ENCODE data around the gene DDIT3.
"Not testable (repeated sequence)": the region's sequence is repeated elsewhere in the genome, so short reads cannot be mapped to it uniquely, and the experiment has no call there.

The DDIT3 gene

GRCh38 chr12:57514720-57515407 lies 5.5 kb downstream of the DDIT3 start:
- no peak for DNase-seq (ENCODE audit: low read depth, low spot score)
- H3K9ac ChIP-seq (ENCODE audit: insufficient read length), result no peak overlapping the region
- TF ChIP-seq POLR2AphosphoS5 (IDR thresholded peaks at IDR 0.05; ENCODE audit: borderline replicate concordance, low read depth, low read length) (no peak), FOXP2 (optimal IDR thresholded peaks at IDR 0.05; ENCODE audit: control extremely low read depth, extremely low read length, insufficient read depth) (no peak), EZH2 (IDR thresholded peaks at IDR 0.05) (no peak)
- peak overlapping the region; percentile 93 for H3K27ac ChIP-seq
- H3K4me3 ChIP-seq, result no peak overlapping the region
- H3K36me3 ChIP-seq (ENCODE audit: insufficient read depth, low read length), result peaks cover 99% of the 10 kb centered on the region
- no peaks in the 10 kb centered on the region for H3K9me3 ChIP-seq (ENCODE audit: low read depth, low read length)

DNA sequence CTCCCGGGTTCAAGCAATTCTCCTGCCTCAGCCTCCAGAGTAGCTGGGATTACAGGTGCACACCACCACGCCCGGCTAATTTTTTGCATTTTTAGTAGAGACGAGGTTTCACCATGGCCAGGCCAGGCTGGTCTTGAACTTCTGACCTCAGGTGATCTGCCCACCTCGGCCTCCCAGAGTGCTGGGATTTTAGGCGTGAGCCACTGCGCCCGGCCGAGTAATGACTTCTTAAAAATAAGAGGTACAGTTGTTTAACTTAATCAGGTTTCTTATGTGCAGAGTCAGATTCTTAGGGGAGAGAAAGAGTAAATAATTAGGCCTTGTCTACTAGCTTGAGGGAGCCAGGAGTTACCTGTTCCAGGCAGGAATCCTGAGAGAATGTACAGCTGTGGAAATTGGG lies 6.1 kb downstream of the DDIT3 start:
- Histone ChIP-seq H3K36me3 (ENCODE audit: insufficient read depth, low read length) (peaks cover 99% of the 10 kb centered on the region), H3K27ac (peak overlapping the region; percentile 93; the same call in 1 of the 2 replicates)
- H3K4me3 ChIP-seq; DNase-seq (ENCODE audit: low read depth, low spot score); H3K9me3 ChIP-seq (ENCODE audit: low read depth, low read length); H3K9ac ChIP-seq (ENCODE audit: insufficient read length): not testable (repeated sequence)

- peaks cover 98% of the 10 kb centered on the region for H3K36me3 ChIP-seq (ENCODE audit: insufficient read depth, low read length)
- H3K4me3 ChIP-seq; DNase-seq (ENCODE audit: low read depth, low spot score); H3K9ac ChIP-seq (ENCODE audit: insufficient read length); H3K9me3 ChIP-seq (ENCODE audit: low read depth, low read length): not testable (repeated sequence)
- H3K27ac ChIP-seq, result 0 out of 2 replicates have a peak overlapping the region, but pooled peaks have one; percentile 25
Observed at GRCh38 chr12:57513677-57514076, 6.6 kb downstream of the DDIT3 start.

DNA sequence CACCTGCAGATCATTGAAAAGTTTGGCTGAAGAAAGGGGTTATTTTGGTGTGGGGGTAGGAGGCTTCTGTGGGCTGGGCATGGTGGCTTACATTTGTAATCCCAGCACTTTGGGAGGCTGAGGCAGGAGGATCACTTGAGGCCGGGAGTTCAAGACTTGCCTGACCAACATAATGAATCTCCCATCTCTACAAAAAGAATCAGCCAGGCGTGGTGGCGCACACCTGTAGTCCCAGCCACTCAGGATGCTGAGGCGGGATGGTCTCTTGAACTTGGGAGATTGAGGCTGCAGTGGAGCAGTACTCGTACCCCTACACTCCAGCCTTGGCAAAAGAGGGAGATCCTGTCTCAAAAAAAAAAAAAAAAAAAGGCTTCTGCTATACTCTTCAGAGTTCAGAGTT lies 7.0 kb downstream of the DDIT3 start:
- H3K9me3 ChIP-seq (ENCODE audit: low read depth, low read length), result no peaks in the 10 kb centered on the region
- H3K9ac ChIP-seq (ENCODE audit: insufficient read length), result no peak overlapping the region
- H3K4me3 ChIP-seq, result no peak overlapping the region
- H3K36me3 ChIP-seq (ENCODE audit: insufficient read depth, low read length), result peaks cover 96% of the 10 kb centered on the region
- TF ChIP-seq EZH2 (IDR thresholded peaks at IDR 0.05), result no peak
- TF ChIP-seq FOXP2 (optimal IDR thresholded peaks at IDR 0.05; ENCODE audit: control extremely low read depth, extremely low read length, insufficient read depth), result no peak
- no peak for TF ChIP-seq POLR2AphosphoS5 (IDR thresholded peaks at IDR 0.05; ENCODE audit: borderline replicate concordance, low read depth, low read length)
- no peak for DNase-seq (ENCODE audit: low read depth, low spot score)
- 0 out of 2 replicates have a peak overlapping the region, but pooled peaks have one; percentile 25 for H3K27ac ChIP-seq

DNA sequence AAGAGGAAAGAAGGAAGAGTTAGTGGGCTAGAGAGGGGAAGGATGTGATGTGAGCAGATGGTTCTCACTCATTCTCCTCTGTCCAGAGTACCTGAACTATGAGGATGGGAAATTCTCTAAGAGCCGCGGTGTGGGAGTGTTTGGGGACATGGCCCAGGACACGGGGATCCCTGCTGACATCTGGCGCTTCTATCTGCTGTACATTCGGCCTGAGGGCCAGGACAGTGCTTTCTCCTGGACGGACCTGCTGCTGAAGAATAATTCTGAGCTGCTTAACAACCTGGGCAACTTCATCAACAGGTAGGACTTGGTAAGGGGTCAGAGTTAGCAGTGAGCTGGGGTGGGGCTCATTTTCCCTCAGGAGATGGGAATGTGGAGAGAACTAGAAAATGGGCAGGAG lies 7.6 kb downstream of the DDIT3 start:
- H3K36me3 ChIP-seq (ENCODE audit: insufficient read depth, low read length), result peaks cover 90% of the 10 kb centered on the region
- H3K27ac ChIP-seq, result no peak overlapping the region
- TF ChIP-seq EZH2 (IDR thresholded peaks at IDR 0.05) (no peak), FOXP2 (optimal IDR thresholded peaks at IDR 0.05; ENCODE audit: control extremely low read depth, extremely low read length, insufficient read depth) (no peak), POLR2AphosphoS5 (IDR thresholded peaks at IDR 0.05; ENCODE audit: borderline replicate concordance, low read depth, low read length) (no peak)
- no peak overlapping the region for H3K9ac ChIP-seq (ENCODE audit: insufficient read length)
- no peak overlapping the region for H3K4me3 ChIP-seq
- DNase-seq (ENCODE audit: low read depth, low spot score), result no peak
- no peaks in the 10 kb centered on the region for H3K9me3 ChIP-seq (ENCODE audit: low read depth, low read length)

GRCh38 chr12:57511588-57512325 lies 8.6 kb downstream of the DDIT3 start:
- no peak overlapping the region for H3K27ac ChIP-seq
- TF ChIP-seq EZH2 (IDR thresholded peaks at IDR 0.05), result no peak
- TF ChIP-seq POLR2AphosphoS5 (IDR thresholded peaks at IDR 0.05; ENCODE audit: borderline replicate concordance, low read depth, low read length), result no peak
- TF ChIP-seq FOXP2 (optimal IDR thresholded peaks at IDR 0.05; ENCODE audit: control extremely low read depth, extremely low read length, insufficient read depth), result no peak
- peaks cover 81% of the 10 kb centered on the region for H3K36me3 ChIP-seq (ENCODE audit: insufficient read depth, low read length)
- H3K4me3 ChIP-seq, result no peak overlapping the region
- H3K9ac ChIP-seq (ENCODE audit: insufficient read length), result no peak overlapping the region
- DNase-seq (ENCODE audit: low read depth, low spot score), result no peak
- no peaks in the 10 kb centered on the region for H3K9me3 ChIP-seq (ENCODE audit: low read depth, low read length)

DNA sequence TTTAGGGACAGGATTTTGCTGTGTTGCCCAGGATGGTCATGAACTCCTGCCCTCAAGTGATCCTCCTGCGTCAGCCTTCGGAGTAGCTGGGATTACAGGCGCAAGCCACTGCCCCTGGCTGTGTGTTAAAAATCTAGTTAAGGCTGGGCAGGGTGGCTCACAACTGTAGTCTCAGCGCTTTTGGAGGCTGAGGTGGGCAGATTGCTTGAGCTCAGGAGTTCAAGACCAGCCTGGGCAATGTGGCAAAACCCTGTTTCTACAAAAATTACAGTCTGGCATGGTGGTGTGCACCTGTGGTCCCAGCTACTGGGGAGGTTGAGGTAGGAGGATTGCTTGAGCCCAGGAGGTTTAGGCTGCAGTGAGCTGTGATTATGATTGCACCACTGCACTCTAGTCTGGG lies 9.2 kb downstream of the DDIT3 start:
- no peak overlapping the region for H3K9ac ChIP-seq (ENCODE audit: insufficient read length)
- no peaks in the 10 kb centered on the region for H3K9me3 ChIP-seq (ENCODE audit: low read depth, low read length)
- no peak for DNase-seq (ENCODE audit: low read depth, low spot score)
- H3K36me3 ChIP-seq (ENCODE audit: insufficient read depth, low read length), result peaks cover 80% of the 10 kb centered on the region
- no peak overlapping the region for H3K27ac ChIP-seq
- no peak overlapping the region for H3K4me3 ChIP-seq
- TF ChIP-seq EZH2 (IDR thresholded peaks at IDR 0.05) (no peak), FOXP2 (optimal IDR thresholded peaks at IDR 0.05; ENCODE audit: control extremely low read depth, extremely low read length, insufficient read depth) (no peak), POLR2AphosphoS5 (IDR thresholded peaks at IDR 0.05; ENCODE audit: borderline replicate concordance, low read depth, low read length) (no peak)

- not testable (repeated sequence) for DNase-seq (ENCODE audit: low read depth, low spot score); H3K9ac ChIP-seq (ENCODE audit: insufficient read length)
- peaks cover 80% of the 10 kb centered on the region for H3K36me3 ChIP-seq (ENCODE audit: insufficient read depth, low read length)
Observed at GRCh38 chr12:57507796-57508195, 12.5 kb downstream of the DDIT3 start.

DNA sequence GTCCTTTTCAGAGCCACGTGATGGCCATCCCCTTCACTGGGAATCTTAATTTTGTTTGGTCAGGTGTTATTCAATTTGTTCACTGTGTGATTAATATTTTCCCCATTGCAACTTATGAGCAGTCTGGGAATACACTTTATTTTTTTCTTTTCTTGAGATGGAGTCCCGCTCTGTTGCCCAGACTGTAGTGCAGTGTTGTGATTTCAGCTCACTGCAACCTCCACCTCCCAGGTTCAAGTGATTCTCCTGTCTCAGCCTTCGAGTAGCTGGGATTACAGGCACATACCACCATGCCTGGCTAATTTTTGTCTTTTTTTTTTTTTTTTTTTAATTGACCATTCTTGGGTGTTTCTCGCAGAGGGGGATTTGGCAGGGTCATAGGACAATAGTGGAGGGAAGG lies 13.8 kb downstream of the DDIT3 start:
- H3K9ac ChIP-seq (ENCODE audit: insufficient read length); H3K4me3 ChIP-seq; H3K9me3 ChIP-seq (ENCODE audit: low read depth, low read length); H3K27ac ChIP-seq; DNase-seq (ENCODE audit: low read depth, low spot score): not testable (repeated sequence)
- peaks cover 80% of the 10 kb centered on the region for H3K36me3 ChIP-seq (ENCODE audit: insufficient read depth, low read length)

More at GRCh38 chr12:57507796-57508195, 12.5 kb downstream of the DDIT3 start:
- not testable (repeated sequence) for H3K4me3 ChIP-seq; H3K9me3 ChIP-seq (ENCODE audit: low read depth, low read length); H3K27ac ChIP-seq

GRCh38 chr12:57502311-57502969 lies 17.9 kb downstream of the DDIT3 start:
- H3K4me3 ChIP-seq; H3K9ac ChIP-seq (ENCODE audit: insufficient read length); H3K9me3 ChIP-seq (ENCODE audit: low read depth, low read length); H3K27ac ChIP-seq; DNase-seq (ENCODE audit: low read depth, low spot score): not testable (repeated sequence)
- peaks cover 87% of the 10 kb centered on the region for H3K36me3 ChIP-seq (ENCODE audit: insufficient read depth, low read length)
